Measurements from ENCODE around the gene NOTUM. TPM values are rescaled to one million over a fixed set of nuclear protein-coding genes. Genes with fewer than 3 reads are reported as not detected.

Gene NOTUM
- total and polyA plus RNA-seq, 10 of the 15 experiments (the other 5 are each of a cell fraction or from before 2014, with no cell fraction given), result 0.04 to 0.13 TPM; not detected in 8

DNA sequence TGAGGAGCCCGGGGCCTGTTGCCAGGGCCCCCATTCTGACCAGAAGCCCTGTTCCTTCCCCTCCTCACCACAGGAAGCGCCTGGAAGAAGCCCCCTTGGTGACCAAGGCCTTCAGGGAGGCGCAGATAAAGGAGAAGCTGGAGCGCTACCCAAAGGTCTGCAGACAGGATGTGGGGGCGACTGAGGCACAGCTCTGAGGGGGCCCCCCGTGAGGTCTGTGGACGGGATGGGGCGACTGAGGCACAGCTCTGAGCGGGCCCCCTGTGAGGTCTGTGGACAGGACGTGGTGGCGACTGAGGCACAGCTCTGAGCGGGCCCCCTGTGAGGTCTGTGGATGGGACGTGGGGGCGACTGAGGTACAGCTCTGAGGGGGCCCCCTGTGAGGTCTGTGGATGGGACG is 48.4 kb upstream of the NOTUM start:
- intact Hi-C loops (cut with micrococcal nuclease; ENCODE audit: unreplicated experiment), result no loop called here
- no peaks in the 10 kb centered on the region for H3K36me3 ChIP-seq (ENCODE audit: control insufficient read depth in 2 of 2, insufficient read depth in 2 of 2, low read length in 1 of 2)
- no peak for DNase-seq (ENCODE audit: low read depth, low spot score)
- ChIA-PET SMC1A (ENCODE audit: uncharacterized antibody, unreplicated experiment) (no interaction called here), POLR2A (no interaction called here), CTCF (interaction anchor here (0.8 kb wide), 1 partner anchor 11 kb away, joined by 4 read pairs; no protein-coding TSS in a partner anchor), RAD21 (ENCODE audit: unreplicated experiment) (no interaction called here)
- no peak for ATAC-seq
- H3K27me3 ChIP-seq (replicated peaks in 1 of 2; ENCODE audit: control insufficient read depth in 2 of 2, insufficient read depth in 2 of 2, low read length in 1 of 2), result no peaks in the 10 kb centered on the region
- no peak overlapping the region for H3K9ac ChIP-seq (ENCODE audit: control insufficient read depth, insufficient read depth, low read length)
- no peak overlapping the region for H3K27ac ChIP-seq (ENCODE audit: control insufficient read depth, insufficient read depth)
- no peaks in the 10 kb centered on the region for H4K20me1 ChIP-seq (ENCODE audit: control insufficient read depth, insufficient read depth)
- H3K79me2 ChIP-seq (ENCODE audit: control insufficient read depth, insufficient read depth, low read length), result no peaks in the 10 kb centered on the region
- no TSS peak for BruUV-seq (replicated peaks)
- no peak overlapping the region for H3K4me3 ChIP-seq
- H2AFZ ChIP-seq (ENCODE audit: control insufficient read depth, low read depth, low read length), result no peak overlapping the region
- 73% methylated on average over 13 of the region's 15 CpGs for WGBS (ENCODE audit: insufficient coverage, insufficient replicate concordance, low lambda C conversion rate, missing lambda C conversion rate)
- in situ Hi-C loops (cut with MboI), result no loop called here
- no peak for TF ChIP-seq MTA3 (IDR thresholded peaks at IDR 0.05; ENCODE audit: borderline replicate concordance, low read length)
- TF ChIP-seq KDM1A (IDR thresholded peaks at IDR 0.05; ENCODE audit: borderline replicate concordance), result no peak
- TF ChIP-seq RB1 (IDR thresholded peaks at IDR 0.05; ENCODE audit: borderline replicate concordance), result no peak
- TF ChIP-seq, protein P1, sequence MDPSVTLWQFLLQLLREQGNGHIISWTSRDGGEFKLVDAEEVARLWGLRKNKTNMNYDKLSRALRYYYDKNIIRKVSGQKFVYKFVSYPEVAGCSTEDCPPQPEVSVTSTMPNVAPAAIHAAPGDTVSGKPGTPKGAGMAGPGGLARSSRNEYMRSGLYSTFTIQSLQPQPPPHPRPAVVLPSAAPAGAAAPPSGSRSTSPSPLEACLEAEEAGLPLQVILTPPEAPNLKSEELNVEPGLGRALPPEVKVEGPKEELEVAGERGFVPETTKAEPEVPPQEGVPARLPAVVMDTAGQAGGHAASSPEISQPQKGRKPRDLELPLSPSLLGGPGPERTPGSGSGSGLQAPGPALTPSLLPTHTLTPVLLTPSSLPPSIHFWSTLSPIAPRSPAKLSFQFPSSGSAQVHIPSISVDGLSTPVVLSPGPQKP (IDR thresholded peaks at IDR 0.05; ENCODE audit: low read depth, low read length), result no peak
- TF ChIP-seq SUZ12 (IDR thresholded peaks at IDR 0.05; ENCODE audit: unreplicated experiment), result no peak
- TF ChIP-seq, protein P2, sequence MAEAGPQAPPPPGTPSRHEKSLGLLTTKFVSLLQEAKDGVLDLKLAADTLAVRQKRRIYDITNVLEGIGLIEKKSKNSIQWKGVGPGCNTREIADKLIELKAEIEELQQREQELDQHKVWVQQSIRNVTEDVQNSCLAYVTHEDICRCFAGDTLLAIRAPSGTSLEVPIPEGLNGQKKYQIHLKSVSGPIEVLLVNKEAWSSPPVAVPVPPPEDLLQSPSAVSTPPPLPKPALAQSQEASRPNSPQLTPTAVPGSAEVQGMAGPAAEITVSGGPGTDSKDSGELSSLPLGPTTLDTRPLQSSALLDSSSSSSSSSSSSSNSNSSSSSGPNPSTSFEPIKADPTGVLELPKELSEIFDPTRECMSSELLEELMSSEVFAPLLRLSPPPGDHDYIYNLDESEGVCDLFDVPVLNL (IDR thresholded peaks at IDR 0.05; ENCODE audit: low read depth, low read length), result no peak
- no peak for TF ChIP-seq ZNF217 (IDR thresholded peaks at IDR 0.05)
- no peak for TF ChIP-seq BHLHE40 (IDR thresholded peaks at IDR 0.05; ENCODE audit: borderline replicate concordance in 1 of 2, low read depth in 2 of 2, low read length in 1 of 2)
- no peak for TF ChIP-seq MXI1 (IDR thresholded peaks at IDR 0.05; ENCODE audit: low read depth, low read length)
- TF ChIP-seq NFIC (IDR thresholded peaks at IDR 0.05; ENCODE audit: low read depth, low read length), result no peak
- TF ChIP-seq, protein P3, sequence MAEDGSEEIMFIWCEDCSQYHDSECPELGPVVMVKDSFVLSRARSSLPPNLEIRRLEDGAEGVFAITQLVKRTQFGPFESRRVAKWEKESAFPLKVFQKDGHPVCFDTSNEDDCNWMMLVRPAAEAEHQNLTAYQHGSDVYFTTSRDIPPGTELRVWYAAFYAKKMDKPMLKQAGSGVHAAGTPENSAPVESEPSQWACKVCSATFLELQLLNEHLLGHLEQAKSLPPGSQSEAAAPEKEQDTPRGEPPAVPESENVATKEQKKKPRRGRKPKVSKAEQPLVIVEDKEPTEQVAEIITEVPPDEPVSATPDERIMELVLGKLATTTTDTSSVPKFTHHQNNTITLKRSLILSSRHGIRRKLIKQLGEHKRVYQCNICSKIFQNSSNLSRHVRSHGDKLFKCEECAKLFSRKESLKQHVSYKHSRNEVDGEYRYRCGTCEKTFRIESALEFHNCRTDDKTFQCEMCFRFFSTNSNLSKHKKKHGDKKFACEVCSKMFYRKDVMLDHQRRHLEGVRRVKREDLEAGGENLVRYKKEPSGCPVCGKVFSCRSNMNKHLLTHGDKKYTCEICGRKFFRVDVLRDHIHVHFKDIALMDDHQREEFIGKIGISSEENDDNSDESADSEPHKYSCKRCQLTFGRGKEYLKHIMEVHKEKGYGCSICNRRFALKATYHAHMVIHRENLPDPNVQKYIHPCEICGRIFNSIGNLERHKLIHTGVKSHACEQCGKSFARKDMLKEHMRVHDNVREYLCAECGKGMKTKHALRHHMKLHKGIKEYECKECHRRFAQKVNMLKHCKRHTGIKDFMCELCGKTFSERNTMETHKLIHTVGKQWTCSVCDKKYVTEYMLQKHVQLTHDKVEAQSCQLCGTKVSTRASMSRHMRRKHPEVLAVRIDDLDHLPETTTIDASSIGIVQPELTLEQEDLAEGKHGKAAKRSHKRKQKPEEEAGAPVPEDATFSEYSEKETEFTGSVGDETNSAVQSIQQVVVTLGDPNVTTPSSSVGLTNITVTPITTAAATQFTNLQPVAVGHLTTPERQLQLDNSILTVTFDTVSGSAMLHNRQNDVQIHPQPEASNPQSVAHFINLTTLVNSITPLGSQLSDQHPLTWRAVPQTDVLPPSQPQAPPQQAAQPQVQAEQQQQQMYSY (CRISPR knock-in tag; IDR thresholded peaks at IDR 0.05), result no peak
- no peak for TF ChIP-seq ZNF207 (IDR thresholded peaks at IDR 0.05; ENCODE audit: borderline replicate concordance)
- TF ChIP-seq MEF2A (IDR thresholded peaks at IDR 0.05; ENCODE audit: insufficient read depth, low read depth, low read length), result no peak
- H3K4me1 ChIP-seq (ENCODE audit: control insufficient read depth, insufficient read depth, low read length), result no peaks in the 10 kb centered on the region
- FAIRE-seq, result no peak
- H3K4me2 ChIP-seq (ENCODE audit: control insufficient read depth, insufficient read depth), result no peak overlapping the region
- no peaks in the 10 kb centered on the region for H3K9me3 ChIP-seq (replicated peaks; ENCODE audit: control insufficient read depth, insufficient read depth, low read length)
